Suprapubic skin (tissue), 4 donors: ENCODE results near the gene SLC13A4. TPM values are rescaled to one million over a fixed set of nuclear protein-coding genes. Genes with fewer than 3 reads are reported as not detected.

Source experiments
- DNase-seq, 2 donors: peaks; one replicate each; pipeline ENCODE4 v3.0.0-alpha.2; 2019; ENCODE audit warnings: low spot score in 2 of 2
- H3K27ac ChIP-seq: fragments of 200-600 bp; sonication (generic); one replicate; pipeline ENCODE4 v1.5.1; 2019
- H3K27me3 ChIP-seq: fragments of 200-600 bp; sonication (generic); one replicate; pipeline ENCODE4 v1.5.1; 2019
- H3K36me3 ChIP-seq: fragments of 200-600 bp; sonication (generic); one replicate; pipeline ENCODE4 v1.5.1; 2019
- H3K4me1 ChIP-seq: fragments of 200-600 bp; sonication (generic); one replicate; pipeline ENCODE4 v1.5.1; 2019
- H3K4me3 ChIP-seq: fragments of 200-600 bp; sonication (generic); one replicate; pipeline ENCODE4 v1.5.1; 2019; ENCODE audit warnings: mild to moderate bottlenecking
- H3K9me3 ChIP-seq: fragments of 200-600 bp; sonication (generic); one replicate; pipeline ENCODE4 v1.5.1; 2019
- EP300 ChIP-seq: sonication (generic); formaldehyde crosslinking; IDR thresholded peaks from one replicate; pipeline ENCODE4 v1.6.1; 2017; ENCODE audit warnings: antibody characterized with exemption
- POLR2A ChIP-seq, 2 donors: fragments of 450-650 bp; IDR thresholded peaks; one replicate each; pipeline ENCODE4 v1.6.1; 2017; ENCODE audit warnings: antibody characterized with exemption in 2 of 2, mild to moderate bottlenecking in 2 of 2, moderate library complexity in 2 of 2
- POLR2AphosphoS5 ChIP-seq, 3 donors: sonication (generic); formaldehyde crosslinking; IDR thresholded peaks; one replicate each; pipeline ENCODE4 v1.6.1; 2017; ENCODE audit warnings: antibody characterized with exemption in 3 of 3
- WGBS: methylation state at CpG from one replicate; pipeline ENCODE4 v1.1.5; 2018; 5-methylcytosine and 5-hydroxymethylcytosine counted together
- total RNA-seq, 4 donors: library from RNA; depleted of rRNA; stranded (reverse); fragments of >200 nt; gene quantifications; one replicate each; pipeline ENCODE4 v1.1.0, GENCODE V29; 2016
- TF ChIP-seq, protein P1 (sequence below), 2 donors: fragments of 200-600 bp in 1 of 2; fragments of 450-650 bp in 1 of 2; sonication (generic) in 1 of 2; IDR thresholded peaks; one replicate each; pipeline ENCODE4 v1.5.1; 2016 to 2019; ENCODE audit warnings: antibody characterized with exemption in 2 of 2, mild to moderate bottlenecking in 1 of 2, moderate library complexity in 1 of 2

Gene SLC13A4
- total RNA-seq, 4 donors from 2014 or later = 0.15 to 1.9 (median 0.51) TPM

GRCh38 chr7:135716677-135717238, 11.2 kb downstream of the SLC13A4 start:
- no peaks in the 10 kb centered on the region for H3K9me3 ChIP-seq
- H3K4me1 ChIP-seq = peaks cover 7% of the 10 kb centered on the region
- TF ChIP-seq POLR2AphosphoS5 (IDR thresholded peaks at IDR 0.05) (no peak), EP300 (no peak), POLR2A (IDR thresholded peaks at IDR 0.05) (no peak)
- TF ChIP-seq, protein P1, sequence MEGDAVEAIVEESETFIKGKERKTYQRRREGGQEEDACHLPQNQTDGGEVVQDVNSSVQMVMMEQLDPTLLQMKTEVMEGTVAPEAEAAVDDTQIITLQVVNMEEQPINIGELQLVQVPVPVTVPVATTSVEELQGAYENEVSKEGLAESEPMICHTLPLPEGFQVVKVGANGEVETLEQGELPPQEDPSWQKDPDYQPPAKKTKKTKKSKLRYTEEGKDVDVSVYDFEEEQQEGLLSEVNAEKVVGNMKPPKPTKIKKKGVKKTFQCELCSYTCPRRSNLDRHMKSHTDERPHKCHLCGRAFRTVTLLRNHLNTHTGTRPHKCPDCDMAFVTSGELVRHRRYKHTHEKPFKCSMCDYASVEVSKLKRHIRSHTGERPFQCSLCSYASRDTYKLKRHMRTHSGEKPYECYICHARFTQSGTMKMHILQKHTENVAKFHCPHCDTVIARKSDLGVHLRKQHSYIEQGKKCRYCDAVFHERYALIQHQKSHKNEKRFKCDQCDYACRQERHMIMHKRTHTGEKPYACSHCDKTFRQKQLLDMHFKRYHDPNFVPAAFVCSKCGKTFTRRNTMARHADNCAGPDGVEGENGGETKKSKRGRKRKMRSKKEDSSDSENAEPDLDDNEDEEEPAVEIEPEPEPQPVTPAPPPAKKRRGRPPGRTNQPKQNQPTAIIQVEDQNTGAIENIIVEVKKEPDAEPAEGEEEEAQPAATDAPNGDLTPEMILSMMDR (IDR thresholded peaks at IDR 0.05) = no peak
- DNase-seq = no peak
- no peak overlapping the region for H3K4me3 ChIP-seq
- no peak overlapping the region for H3K27ac ChIP-seq
- WGBS = 30% methylated on average over 9 of the region's 9 CpGs
- H3K36me3 ChIP-seq = no peaks in the 10 kb centered on the region
- H3K27me3 ChIP-seq = no peaks in the 10 kb centered on the region

- H3K27ac ChIP-seq = no peak overlapping the region
- WGBS = 100% methylated on average over 1 of the region's 1 CpG
- DNase-seq = no peak
- peaks cover 13% of the 10 kb centered on the region for H3K4me1 ChIP-seq
- H3K4me3 ChIP-seq = no peak overlapping the region
- H3K36me3 ChIP-seq = no peaks in the 10 kb centered on the region
- no peaks in the 10 kb centered on the region for H3K9me3 ChIP-seq
- TF ChIP-seq, protein P1 (IDR thresholded peaks at IDR 0.05) = no peak
- TF ChIP-seq EP300 = no peak
- TF ChIP-seq POLR2AphosphoS5 (IDR thresholded peaks at IDR 0.05) = no peak
- TF ChIP-seq POLR2A (IDR thresholded peaks at IDR 0.05) = no peak
- no peaks in the 10 kb centered on the region for H3K27me3 ChIP-seq
Observed at GRCh38 chr7:135715673-135716072, 12.3 kb downstream of the SLC13A4 start.

DNA sequence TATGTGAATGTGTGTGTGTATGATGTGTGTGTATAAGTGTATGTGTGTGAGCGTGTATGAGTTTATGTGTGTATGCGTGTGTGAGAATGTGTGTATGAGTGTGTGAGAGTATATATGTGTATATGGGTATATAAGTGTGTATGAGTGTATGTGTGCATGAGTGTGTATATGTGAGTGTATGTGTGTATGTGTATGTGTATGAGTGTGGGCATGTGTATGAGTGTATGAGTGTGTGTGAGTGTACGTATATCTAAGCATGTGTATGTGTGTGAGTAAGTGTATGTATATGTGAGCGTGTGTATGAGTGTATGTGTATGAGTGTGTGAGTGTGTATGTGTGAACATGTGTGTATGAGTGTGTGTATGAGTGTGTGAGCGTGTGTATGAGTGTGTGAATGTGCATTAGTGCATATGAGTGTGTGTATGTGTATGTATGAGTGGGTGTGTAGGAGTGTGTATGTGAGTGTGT, 12.9 kb downstream of the SLC13A4 start:
- Histone ChIP-seq H3K27ac (no peak overlapping the region), H3K4me1 (peaks cover 13% of the 10 kb centered on the region), H3K9me3 (no peaks in the 10 kb centered on the region), H3K27me3 (no peaks in the 10 kb centered on the region), H3K4me3 (no peak overlapping the region), H3K36me3 (no peaks in the 10 kb centered on the region)
- no peak for DNase-seq
- 91% methylated on average over 5 of the region's 5 CpGs for WGBS
- TF ChIP-seq, protein P1 (IDR thresholded peaks at IDR 0.05) = no peak
- no peak for TF ChIP-seq POLR2A (IDR thresholded peaks at IDR 0.05)
- TF ChIP-seq EP300 = no peak
- TF ChIP-seq POLR2AphosphoS5 (IDR thresholded peaks at IDR 0.05) = no peak

- WGBS = 54% methylated on average over 15 of the region's 20 CpGs
- no peak for DNase-seq
- Histone ChIP-seq H3K9me3 (no peaks in the 10 kb centered on the region), H3K27me3 (no peaks in the 10 kb centered on the region), H3K4me3 (no peak overlapping the region), H3K4me1 (peaks cover 13% of the 10 kb centered on the region), H3K27ac (no peak overlapping the region), H3K36me3 (no peaks in the 10 kb centered on the region)
- TF ChIP-seq EP300 = no peak
- TF ChIP-seq, protein P1 (IDR thresholded peaks at IDR 0.05) = no peak
- TF ChIP-seq POLR2AphosphoS5 (IDR thresholded peaks at IDR 0.05) = no peak
- TF ChIP-seq POLR2A (IDR thresholded peaks at IDR 0.05) = no peak
Observed at GRCh38 chr7:135714534-135715009, 13.4 kb downstream of the SLC13A4 start.

DNA sequence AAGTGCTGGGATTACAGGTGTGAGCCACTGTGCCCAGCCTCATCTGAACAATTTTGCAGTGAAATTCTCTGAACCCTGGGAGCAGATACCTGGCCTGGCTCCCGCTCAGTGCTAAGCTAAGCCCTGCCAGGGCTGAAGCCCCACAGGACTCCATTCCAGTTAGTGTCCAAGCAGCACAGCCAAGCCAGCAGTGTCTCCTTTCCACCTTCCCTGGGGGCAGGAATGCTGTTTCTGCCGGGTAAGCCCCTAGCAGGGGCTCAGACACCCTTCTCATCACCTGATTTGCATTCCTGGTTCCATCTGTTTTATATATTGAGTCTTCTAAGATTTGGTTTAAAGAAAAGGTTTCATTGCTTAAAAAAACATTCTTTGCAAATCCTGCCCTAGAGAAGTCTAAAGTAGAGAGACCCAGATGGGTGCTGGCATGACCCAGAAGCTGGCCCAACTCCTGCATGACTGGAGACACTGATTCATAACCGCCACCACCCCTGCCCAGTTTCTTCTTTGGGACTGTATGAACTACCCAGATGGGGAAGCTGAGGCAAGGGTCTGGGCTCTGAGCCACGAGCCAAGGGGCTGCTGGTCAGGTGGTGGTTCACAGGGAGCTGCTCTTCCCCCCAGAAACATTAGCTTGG, 14.0 kb downstream of the SLC13A4 start:
- no peaks in the 10 kb centered on the region for H3K9me3 ChIP-seq
- no peak overlapping the region for H3K4me3 ChIP-seq
- no peaks in the 10 kb centered on the region for H3K27me3 ChIP-seq
- H3K36me3 ChIP-seq = no peaks in the 10 kb centered on the region
- DNase-seq = no peak
- peaks cover 13% of the 10 kb centered on the region for H3K4me1 ChIP-seq
- H3K27ac ChIP-seq = no peak overlapping the region
- TF ChIP-seq POLR2A (IDR thresholded peaks at IDR 0.05) (no peak), POLR2AphosphoS5 (IDR thresholded peaks at IDR 0.05) (no peak), EP300 (no peak)
- TF ChIP-seq, protein P1 (IDR thresholded peaks at IDR 0.05) = no peak
- 67% methylated on average over 4 of the region's 4 CpGs for WGBS
